C4-2B (cell line): ENCODE measurements around the gene VPS54.

ENCODE experiments used
- CTCF ChIP-seq: fragments of 450-650 bp; conservative IDR thresholded peaks from 2 replicates; pipeline ENCODE4 v1.5.1; 2017; ENCODE audit warnings: mild to moderate bottlenecking
- ZFX ChIP-seq: fragments of 450-650 bp; IDR thresholded peaks from 2 replicates; pipeline ENCODE4 v1.6.1; 2017

GRCh38 chr2:64065516-64065915 is 46.3 kb upstream of the VPS54 start:
- TF ChIP-seq CTCF (no peak), ZFX (no peak)
